DOHH2 (cell line): ENCODE results near the gene SH3RF3.

Experiments
- H3F3A ChIP-seq: fragments of 200-600 bp; sonication (generic), shearing (Covaris generic); 2 replicates; pipeline ENCODE4 v1.6.0; 2016; ENCODE audit warnings: antibody characterized with exemption, mild to moderate bottlenecking; ENCODE audit not compliant: control insufficient read depth, insufficient read depth
- H3K27ac ChIP-seq: fragments of 200-600 bp; sonication (generic); 2 replicates; pipeline ENCODE4 v1.5.1; 2014; ENCODE audit warnings: low read depth, mild to moderate bottlenecking, low read length, moderate library complexity
- H3K27me3 ChIP-seq: fragments of 200-600 bp; sonication (generic); 2 replicates; pipeline ENCODE4 v1.6.1; 2014; ENCODE audit warnings: mild to moderate bottlenecking, low read length, mixed read lengths; ENCODE audit not compliant: control insufficient read depth
- H3K36me3 ChIP-seq: fragments of 200-600 bp; sonication (generic); 2 replicates; pipeline ENCODE4 v1.6.1; 2014; ENCODE audit warnings: mild to moderate bottlenecking, low read length, moderate library complexity, mixed read lengths; ENCODE audit not compliant: control insufficient read depth
- H3K4me1 ChIP-seq: fragments of 200-600 bp; sonication (generic); 2 replicates; pipeline ENCODE4 v1.6.1; 2014; ENCODE audit warnings: mild to moderate bottlenecking, low read length, mixed read lengths; ENCODE audit not compliant: control insufficient read depth
- H3K4me2 ChIP-seq: fragments of 200-600 bp; sonication (generic); 2 replicates; pipeline ENCODE4 v1.6.0; 2014; ENCODE audit warnings: mild to moderate bottlenecking, low read length, moderate library complexity
- H3K4me3 ChIP-seq: fragments of 200-600 bp; sonication (generic); 2 replicates; pipeline ENCODE4 v1.5.1; 2014; ENCODE audit warnings: mild to moderate bottlenecking, low read length, mixed read lengths
- H3K79me2 ChIP-seq: fragments of 200-600 bp; sonication (generic); 2 replicates; pipeline ENCODE4 v1.6.1; 2014; ENCODE audit warnings: mild to moderate bottlenecking, low read length, mixed read lengths; ENCODE audit not compliant: control insufficient read depth
- H3K9me2 ChIP-seq: fragments of 200-600 bp; sonication (generic); replicated peaks from 2 replicates; pipeline ENCODE4 v1.6.1; 2014; ENCODE audit warnings: mild to moderate bottlenecking, low read length, mixed read lengths; ENCODE audit not compliant: control insufficient read depth
- H3K9me3 ChIP-seq: fragments of 200-600 bp; sonication (generic); 2 replicates; pipeline ENCODE4 v1.6.1; 2014; ENCODE audit warnings: antibody characterized with exemption, low read length, mixed read lengths; ENCODE audit not compliant: control insufficient read depth, insufficient read depth
- H4K20me1 ChIP-seq: fragments of 200-600 bp; sonication (generic); 2 replicates; pipeline ENCODE4 v1.6.0; 2014; ENCODE audit warnings: low read depth, mild to moderate bottlenecking, antibody characterized with exemption, low read length, moderate library complexity; ENCODE audit not compliant: control insufficient read depth, insufficient read depth
- CTCF ChIP-seq: fragments of 200-600 bp; sonication (generic); IDR thresholded peaks from one replicate; pipeline ENCODE4 v1.5.1; 2014; ENCODE audit warnings: antibody characterized with exemption, mild to moderate bottlenecking, low read depth, low read length; ENCODE audit not compliant: poor library complexity, severe bottlenecking
- EZH2phosphoT487 ChIP-seq: fragments of 200-600 bp; sonication (generic); IDR thresholded peaks from 2 replicates; pipeline ENCODE4 v1.6.1; 2017; ENCODE audit warnings: borderline replicate concordance, mild to moderate bottlenecking, antibody characterized with exemption, low read length, moderate library complexity, mixed read lengths

The SH3RF3 gene

DNA sequence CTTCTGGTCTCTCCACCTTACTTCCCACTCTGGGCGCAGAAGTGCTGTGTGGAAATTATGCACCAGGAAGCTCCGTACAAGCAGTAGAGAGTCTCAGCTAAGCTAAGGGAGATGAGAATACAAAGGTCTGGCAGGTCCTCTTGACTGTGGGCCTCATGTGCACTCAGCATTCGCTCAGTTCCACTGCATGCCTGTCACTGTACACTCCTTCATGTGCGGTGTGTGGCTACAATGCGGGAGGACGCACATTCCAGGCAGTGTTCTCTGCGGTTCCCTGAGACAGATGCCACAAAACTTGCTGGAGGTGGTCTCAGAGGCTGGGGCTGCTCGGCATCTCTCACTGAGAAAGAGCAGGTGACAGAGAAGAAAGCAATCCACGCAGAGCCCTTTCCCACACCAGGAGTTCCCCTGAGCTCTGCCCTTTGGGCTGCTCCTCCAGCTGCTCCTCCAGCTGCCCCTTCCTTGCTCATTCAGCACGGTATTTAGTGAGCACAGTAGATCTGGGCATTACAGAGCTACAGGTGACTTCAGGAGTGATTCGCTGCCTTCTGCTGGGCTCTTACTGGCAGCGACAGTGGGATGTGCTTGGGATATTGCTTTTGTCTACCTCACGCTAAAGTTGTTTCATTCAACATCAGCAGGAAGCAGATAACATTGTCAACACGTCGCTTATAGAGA lies 176.6 kb downstream of the SH3RF3 start:
- H3K4me3 ChIP-seq, result no peak overlapping the region
- no peaks in the 10 kb centered on the region for H3K79me2 ChIP-seq
- no peak overlapping the region for H3K27ac ChIP-seq
- TF ChIP-seq EZH2phosphoT487 (no peak), CTCF (no peak)
- H3K27me3 ChIP-seq, result no peaks in the 10 kb centered on the region
- H4K20me1 ChIP-seq, result no peaks in the 10 kb centered on the region
- H3K4me1 ChIP-seq, result no peaks in the 10 kb centered on the region
- no peaks in the 10 kb centered on the region for H3K9me3 ChIP-seq
- no peaks in the 10 kb centered on the region for H3K9me2 ChIP-seq
- H3K4me2 ChIP-seq, result no peak overlapping the region
- H3K36me3 ChIP-seq, result no peaks in the 10 kb centered on the region
- H3F3A ChIP-seq, result no peaks in the 10 kb centered on the region

- Histone ChIP-seq H3K27me3 (no peaks in the 10 kb centered on the region), H3K4me3 (no peak overlapping the region), H3K36me3 (no peaks in the 10 kb centered on the region), H3F3A (no peaks in the 10 kb centered on the region), H3K9me2 (no peaks in the 10 kb centered on the region), H3K4me1 (no peaks in the 10 kb centered on the region), H3K27ac (no peak overlapping the region), H3K9me3 (no peaks in the 10 kb centered on the region), H3K4me2 (no peak overlapping the region), H4K20me1 (no peaks in the 10 kb centered on the region), H3K79me2 (no peaks in the 10 kb centered on the region)
- TF ChIP-seq CTCF (no peak), EZH2phosphoT487 (no peak)
Observed at GRCh38 chr2:109306190-109306589, 177.2 kb downstream of the SH3RF3 start.

GRCh38 chr2:109311771-109312170 lies 182.8 kb downstream of the SH3RF3 start:
- H3K4me1 ChIP-seq, result no peaks in the 10 kb centered on the region
- no peaks in the 10 kb centered on the region for H3K9me3 ChIP-seq
- H3K27ac ChIP-seq, result no peak overlapping the region
- H3K79me2 ChIP-seq, result no peaks in the 10 kb centered on the region
- no peaks in the 10 kb centered on the region for H4K20me1 ChIP-seq
- no peaks in the 10 kb centered on the region for H3K36me3 ChIP-seq
- no peak overlapping the region for H3K4me2 ChIP-seq
- no peaks in the 10 kb centered on the region for H3K9me2 ChIP-seq
- H3F3A ChIP-seq, result no peaks in the 10 kb centered on the region
- H3K4me3 ChIP-seq, result no peak overlapping the region
- no peak for TF ChIP-seq EZH2phosphoT487
- TF ChIP-seq CTCF, result no peak
- no peaks in the 10 kb centered on the region for H3K27me3 ChIP-seq
